HEK293 (cell line): Measurements from ENCODE around the gene APOBR.

Source experiments
- PBX3 ChIP-seq: sonication (generic); formaldehyde crosslinking; IDR thresholded peaks from 2 replicates; pipeline ENCODE4 v1.8.1; 2022; ENCODE audit warnings: mild to moderate bottlenecking, moderate library complexity, missing genetic modification reagents
- TCF7L2 ChIP-seq: IDR thresholded peaks from 2 replicates; pipeline ENCODE4 v1.6.1; 2011; ENCODE audit warnings: low read depth, mild to moderate bottlenecking, inconsistent platforms, low read length, moderate library complexity, borderline replicate concordance
- TRIM28 ChIP-seq: IDR thresholded peaks from 2 replicates; pipeline ENCODE4 v1.6.1; 2011; ENCODE audit warnings: low read length, control low read depth, borderline replicate concordance
- ZNF24 ChIP-seq: fragments of 450-650 bp; formaldehyde crosslinking; IDR thresholded peaks from 2 replicates; pipeline ENCODE4 v1.5.1; 2016; ENCODE audit warnings: missing biosample characterization, missing genetic modification characterization
- ZNF501 ChIP-seq: fragments of 450-650 bp; formaldehyde crosslinking; IDR thresholded peaks from 2 replicates; pipeline ENCODE4 v1.5.1; 2016; ENCODE audit warnings: missing biosample characterization, missing genetic modification characterization
- ZNF585B ChIP-seq: fragments of 450-650 bp; formaldehyde crosslinking; IDR thresholded peaks from 2 replicates; pipeline ENCODE4 v1.5.1; 2016; ENCODE audit warnings: missing biosample characterization, missing genetic modification characterization
- TF ChIP-seq, protein P1 (sequence below): fragments of 450-650 bp; formaldehyde crosslinking; IDR thresholded peaks from 2 replicates; pipeline ENCODE4 v1.5.1; 2016; ENCODE audit warnings: missing biosample characterization, missing genetic modification characterization
- TF ChIP-seq, protein P2 (sequence below): fragments of 450-650 bp; formaldehyde crosslinking; conservative IDR thresholded peaks from 2 replicates; pipeline ENCODE4 v1.5.1; 2016; ENCODE audit warnings: low read depth, missing biosample characterization, missing genetic modification characterization
- TF ChIP-seq, protein P3 (sequence below): fragments of 450-650 bp; IDR thresholded peaks from 2 replicates; pipeline ENCODE4 v1.5.1; 2018; ENCODE audit warnings: missing biosample characterization, mild to moderate bottlenecking, missing genetic modification characterization

- TF ChIP-seq, protein P1, sequence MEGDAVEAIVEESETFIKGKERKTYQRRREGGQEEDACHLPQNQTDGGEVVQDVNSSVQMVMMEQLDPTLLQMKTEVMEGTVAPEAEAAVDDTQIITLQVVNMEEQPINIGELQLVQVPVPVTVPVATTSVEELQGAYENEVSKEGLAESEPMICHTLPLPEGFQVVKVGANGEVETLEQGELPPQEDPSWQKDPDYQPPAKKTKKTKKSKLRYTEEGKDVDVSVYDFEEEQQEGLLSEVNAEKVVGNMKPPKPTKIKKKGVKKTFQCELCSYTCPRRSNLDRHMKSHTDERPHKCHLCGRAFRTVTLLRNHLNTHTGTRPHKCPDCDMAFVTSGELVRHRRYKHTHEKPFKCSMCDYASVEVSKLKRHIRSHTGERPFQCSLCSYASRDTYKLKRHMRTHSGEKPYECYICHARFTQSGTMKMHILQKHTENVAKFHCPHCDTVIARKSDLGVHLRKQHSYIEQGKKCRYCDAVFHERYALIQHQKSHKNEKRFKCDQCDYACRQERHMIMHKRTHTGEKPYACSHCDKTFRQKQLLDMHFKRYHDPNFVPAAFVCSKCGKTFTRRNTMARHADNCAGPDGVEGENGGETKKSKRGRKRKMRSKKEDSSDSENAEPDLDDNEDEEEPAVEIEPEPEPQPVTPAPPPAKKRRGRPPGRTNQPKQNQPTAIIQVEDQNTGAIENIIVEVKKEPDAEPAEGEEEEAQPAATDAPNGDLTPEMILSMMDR (tag by site-specific recombination), result no peak
- TF ChIP-seq PBX3, result no peak
- TF ChIP-seq TRIM28, result no peak
- TF ChIP-seq ZNF585B, result no peak
- TF ChIP-seq, protein P2, sequence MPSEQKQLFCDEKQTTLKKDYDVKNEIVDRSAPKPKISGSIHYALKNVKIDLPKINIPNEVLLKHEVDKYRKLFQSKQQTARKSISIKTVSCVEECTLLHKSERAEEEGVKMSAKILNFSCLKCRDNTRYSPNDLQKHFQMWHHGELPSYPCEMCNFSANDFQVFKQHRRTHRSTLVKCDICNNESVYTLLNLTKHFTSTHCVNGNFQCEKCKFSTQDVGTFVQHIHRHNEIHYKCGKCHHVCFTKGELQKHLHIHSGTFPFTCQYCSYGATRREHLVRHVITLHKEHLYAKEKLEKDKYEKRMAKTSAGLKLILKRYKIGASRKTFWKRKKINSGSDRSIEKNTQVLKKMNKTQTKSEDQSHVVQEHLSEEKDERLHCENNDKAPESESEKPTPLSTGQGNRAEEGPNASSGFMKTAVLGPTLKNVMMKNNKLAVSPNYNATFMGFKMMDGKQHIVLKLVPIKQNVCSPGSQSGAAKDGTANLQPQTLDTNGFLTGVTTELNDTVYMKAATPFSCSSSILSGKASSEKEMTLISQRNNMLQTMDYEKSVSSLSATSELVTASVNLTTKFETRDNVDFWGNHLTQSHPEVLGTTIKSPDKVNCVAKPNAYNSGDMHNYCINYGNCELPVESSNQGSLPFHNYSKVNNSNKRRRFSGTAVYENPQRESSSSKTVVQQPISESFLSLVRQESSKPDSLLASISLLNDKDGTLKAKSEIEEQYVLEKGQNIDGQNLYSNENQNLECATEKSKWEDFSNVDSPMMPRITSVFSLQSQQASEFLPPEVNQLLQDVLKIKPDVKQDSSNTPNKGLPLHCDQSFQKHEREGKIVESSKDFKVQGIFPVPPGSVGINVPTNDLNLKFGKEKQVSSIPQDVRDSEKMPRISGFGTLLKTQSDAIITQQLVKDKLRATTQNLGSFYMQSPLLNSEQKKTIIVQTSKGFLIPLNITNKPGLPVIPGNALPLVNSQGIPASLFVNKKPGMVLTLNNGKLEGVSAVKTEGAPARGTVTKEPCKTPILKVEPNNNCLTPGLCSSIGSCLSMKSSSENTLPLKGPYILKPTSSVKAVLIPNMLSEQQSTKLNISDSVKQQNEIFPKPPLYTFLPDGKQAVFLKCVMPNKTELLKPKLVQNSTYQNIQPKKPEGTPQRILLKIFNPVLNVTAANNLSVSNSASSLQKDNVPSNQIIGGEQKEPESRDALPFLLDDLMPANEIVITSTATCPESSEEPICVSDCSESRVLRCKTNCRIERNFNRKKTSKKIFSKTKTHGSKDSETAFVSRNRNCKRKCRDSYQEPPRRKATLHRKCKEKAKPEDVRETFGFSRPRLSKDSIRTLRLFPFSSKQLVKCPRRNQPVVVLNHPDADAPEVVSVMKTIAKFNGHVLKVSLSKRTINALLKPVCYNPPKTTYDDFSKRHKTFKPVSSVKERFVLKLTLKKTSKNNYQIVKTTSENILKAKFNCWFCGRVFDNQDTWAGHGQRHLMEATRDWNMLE (tag by site-specific recombination), result no peak
- no peak for TF ChIP-seq ZNF501 (tag by site-specific recombination)
- TF ChIP-seq, protein P3, sequence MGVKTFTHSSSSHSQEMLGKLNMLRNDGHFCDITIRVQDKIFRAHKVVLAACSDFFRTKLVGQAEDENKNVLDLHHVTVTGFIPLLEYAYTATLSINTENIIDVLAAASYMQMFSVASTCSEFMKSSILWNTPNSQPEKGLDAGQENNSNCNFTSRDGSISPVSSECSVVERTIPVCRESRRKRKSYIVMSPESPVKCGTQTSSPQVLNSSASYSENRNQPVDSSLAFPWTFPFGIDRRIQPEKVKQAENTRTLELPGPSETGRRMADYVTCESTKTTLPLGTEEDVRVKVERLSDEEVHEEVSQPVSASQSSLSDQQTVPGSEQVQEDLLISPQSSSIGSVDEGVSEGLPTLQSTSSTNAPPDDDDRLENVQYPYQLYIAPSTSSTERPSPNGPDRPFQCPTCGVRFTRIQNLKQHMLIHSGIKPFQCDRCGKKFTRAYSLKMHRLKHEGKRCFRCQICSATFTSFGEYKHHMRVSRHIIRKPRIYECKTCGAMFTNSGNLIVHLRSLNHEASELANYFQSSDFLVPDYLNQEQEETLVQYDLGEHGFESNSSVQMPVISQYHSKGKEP (tag by site-specific recombination), result no peak
- TF ChIP-seq ZNF24 (tag by site-specific recombination), result no peak
- no peak for TF ChIP-seq TCF7L2
These were observed 16.6 kb downstream of the APOBR start for GRCh38 chr16:28511031-28511430.
